Fibroblast of pulmonary artery (primary cell): ENCODE results near the gene BCAN.
"Not testable (repeated sequence)": the region's sequence is repeated elsewhere in the genome, so short reads cannot be mapped to it uniquely, and the experiment has no call there.

ENCODE experiments used
- DNase-seq: peaks from one replicate; pipeline ENCODE4 v3.0.0-alpha.2; 2010; ENCODE audit warnings: low read depth
- H3K4me3 ChIP-seq: replicated peaks from 2 replicates; pipeline ENCODE4 v1.5.1; 2011; ENCODE audit warnings: low read depth, mild to moderate bottlenecking, control low read depth, low read length, moderate library complexity
- TF ChIP-seq, protein P1 (sequence below): IDR thresholded peaks from 2 replicates; pipeline ENCODE4 v1.5.1; 2011; ENCODE audit warnings: mild to moderate bottlenecking, control low read depth, low read length, inconsistent platforms; ENCODE audit errors: missing control alignments

Gene BCAN

DNA sequence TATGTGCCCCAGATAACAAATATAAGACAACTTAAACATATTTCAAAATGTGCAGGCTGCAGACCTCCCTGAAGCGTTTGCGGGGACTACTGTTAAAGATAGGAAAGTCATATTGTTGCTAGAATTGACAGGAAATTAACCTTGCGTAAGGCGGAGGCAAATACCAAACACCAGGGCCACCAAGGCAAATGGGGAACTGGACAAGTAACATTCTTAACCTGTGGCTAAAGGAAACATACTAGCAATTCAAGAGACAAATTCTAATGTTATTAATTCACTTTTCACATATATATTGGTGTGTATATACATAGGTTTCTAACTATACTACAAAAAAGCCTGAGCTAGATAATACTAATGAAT lies 15.9 kb upstream of the BCAN start:
- no peak for DNase-seq
- TF ChIP-seq, protein P1, sequence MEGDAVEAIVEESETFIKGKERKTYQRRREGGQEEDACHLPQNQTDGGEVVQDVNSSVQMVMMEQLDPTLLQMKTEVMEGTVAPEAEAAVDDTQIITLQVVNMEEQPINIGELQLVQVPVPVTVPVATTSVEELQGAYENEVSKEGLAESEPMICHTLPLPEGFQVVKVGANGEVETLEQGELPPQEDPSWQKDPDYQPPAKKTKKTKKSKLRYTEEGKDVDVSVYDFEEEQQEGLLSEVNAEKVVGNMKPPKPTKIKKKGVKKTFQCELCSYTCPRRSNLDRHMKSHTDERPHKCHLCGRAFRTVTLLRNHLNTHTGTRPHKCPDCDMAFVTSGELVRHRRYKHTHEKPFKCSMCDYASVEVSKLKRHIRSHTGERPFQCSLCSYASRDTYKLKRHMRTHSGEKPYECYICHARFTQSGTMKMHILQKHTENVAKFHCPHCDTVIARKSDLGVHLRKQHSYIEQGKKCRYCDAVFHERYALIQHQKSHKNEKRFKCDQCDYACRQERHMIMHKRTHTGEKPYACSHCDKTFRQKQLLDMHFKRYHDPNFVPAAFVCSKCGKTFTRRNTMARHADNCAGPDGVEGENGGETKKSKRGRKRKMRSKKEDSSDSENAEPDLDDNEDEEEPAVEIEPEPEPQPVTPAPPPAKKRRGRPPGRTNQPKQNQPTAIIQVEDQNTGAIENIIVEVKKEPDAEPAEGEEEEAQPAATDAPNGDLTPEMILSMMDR, result no peak
- no peak overlapping the region for H3K4me3 ChIP-seq

DNA sequence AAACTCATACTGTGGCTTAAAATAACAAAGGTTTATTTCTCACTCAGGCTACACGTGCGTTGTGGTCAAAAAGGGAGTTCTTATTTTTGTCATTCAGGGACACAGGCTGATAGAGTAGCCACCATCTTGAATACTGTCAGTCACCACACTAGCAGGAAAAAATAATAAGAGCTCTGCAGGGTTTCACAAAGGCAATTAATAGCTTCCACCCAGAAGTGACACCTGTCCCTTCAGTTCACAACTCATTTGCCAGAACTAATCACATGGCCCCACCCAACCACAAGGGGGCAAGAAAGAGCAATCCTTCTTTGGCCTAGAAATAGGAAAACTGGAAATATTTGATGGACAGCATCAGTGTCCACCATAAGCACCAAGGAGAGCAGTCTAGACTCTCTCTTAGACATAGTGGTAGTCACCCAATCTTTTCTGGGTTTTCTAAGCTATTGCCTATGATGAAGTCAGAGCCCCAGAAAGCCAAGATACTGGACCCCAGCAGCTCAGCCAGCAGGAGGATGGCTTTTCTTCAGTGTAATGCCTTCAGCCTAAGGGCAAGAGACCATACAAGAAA lies 14.5 kb upstream of the BCAN start:
- TF ChIP-seq, protein P1, result peak; percentile 75
- no peak overlapping the region for H3K4me3 ChIP-seq
- DNase-seq, result peak; percentile 68

DNA sequence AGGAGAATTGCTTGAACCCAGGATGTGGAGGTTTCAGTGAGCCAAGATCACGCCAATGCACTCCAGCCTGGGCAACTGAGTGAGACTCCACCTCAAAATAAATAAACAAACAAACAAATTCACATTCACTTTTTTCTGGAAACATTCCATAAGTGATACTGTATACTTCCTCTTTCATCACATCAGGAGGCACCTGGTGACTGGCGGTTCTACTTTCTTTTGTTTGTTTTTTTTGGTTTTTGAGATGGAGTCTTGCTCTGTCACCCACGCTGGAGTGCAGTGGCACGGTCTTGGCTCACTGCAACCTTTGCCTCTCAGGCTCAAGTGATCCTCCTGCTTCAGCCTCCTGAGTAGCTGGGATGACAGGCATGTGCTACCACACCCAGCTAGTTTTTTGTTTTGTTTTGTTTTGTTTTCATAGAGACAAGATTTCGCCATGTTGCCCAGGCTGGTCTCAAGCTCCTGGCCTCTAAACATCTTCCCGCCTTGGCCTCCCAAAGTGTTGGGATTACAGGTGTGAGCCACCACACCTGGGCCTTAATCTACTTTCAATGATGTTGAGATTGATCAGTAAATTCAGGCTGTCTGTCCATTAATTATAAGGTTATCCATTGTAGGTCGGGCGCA lies 12.0 kb upstream of the BCAN start:
- TF ChIP-seq, protein P1, result no peak
- no peak for DNase-seq
- no peak overlapping the region for H3K4me3 ChIP-seq

DNA sequence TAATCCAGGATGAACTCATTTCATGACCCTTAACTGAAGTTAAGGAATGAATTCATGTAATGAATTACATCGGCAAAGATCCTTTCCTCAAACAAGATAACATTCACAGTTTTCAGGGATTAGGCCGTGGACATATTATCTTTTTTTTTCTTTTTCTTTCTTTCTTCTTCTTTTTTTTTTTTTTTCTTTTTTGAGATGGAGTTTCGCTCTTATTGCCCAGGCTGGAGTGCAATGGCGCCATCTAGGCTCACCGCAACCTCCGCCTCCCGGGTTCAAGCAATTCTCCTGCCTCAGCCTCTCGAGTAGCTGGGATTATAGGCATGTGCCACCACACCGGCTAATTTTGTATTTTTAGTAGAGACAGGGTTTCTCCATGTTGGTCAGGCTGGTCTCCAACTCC lies 10.8 kb upstream of the BCAN start:
- DNase-seq, result not testable (repeated sequence)

DNA sequence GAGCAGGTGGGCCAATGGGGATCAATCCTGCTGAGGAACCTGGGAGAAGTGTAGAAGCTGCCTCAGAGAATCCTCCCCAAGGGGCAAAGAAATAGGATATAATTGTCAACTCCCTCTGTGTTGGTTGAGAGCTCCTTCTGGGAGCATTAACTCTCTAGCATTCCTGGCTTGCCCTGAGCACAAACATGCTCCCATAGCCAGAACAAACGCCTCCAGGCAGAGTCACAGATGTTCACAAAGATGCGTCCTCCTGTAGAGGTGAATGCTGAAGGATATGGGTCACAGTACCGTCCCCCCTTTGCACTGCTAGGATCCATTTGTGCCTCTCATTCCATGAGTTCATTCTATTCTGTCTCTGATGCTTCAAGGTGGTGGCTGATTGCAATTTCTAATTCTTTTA lies 9.6 kb upstream of the BCAN start:
- H3K4me3 ChIP-seq, result no peak overlapping the region
- TF ChIP-seq, protein P1, result no peak
- no peak for DNase-seq

More for the DNA sequence above, 10.8 kb upstream of the BCAN start:
- not testable (repeated sequence) for H3K4me3 ChIP-seq

DNA sequence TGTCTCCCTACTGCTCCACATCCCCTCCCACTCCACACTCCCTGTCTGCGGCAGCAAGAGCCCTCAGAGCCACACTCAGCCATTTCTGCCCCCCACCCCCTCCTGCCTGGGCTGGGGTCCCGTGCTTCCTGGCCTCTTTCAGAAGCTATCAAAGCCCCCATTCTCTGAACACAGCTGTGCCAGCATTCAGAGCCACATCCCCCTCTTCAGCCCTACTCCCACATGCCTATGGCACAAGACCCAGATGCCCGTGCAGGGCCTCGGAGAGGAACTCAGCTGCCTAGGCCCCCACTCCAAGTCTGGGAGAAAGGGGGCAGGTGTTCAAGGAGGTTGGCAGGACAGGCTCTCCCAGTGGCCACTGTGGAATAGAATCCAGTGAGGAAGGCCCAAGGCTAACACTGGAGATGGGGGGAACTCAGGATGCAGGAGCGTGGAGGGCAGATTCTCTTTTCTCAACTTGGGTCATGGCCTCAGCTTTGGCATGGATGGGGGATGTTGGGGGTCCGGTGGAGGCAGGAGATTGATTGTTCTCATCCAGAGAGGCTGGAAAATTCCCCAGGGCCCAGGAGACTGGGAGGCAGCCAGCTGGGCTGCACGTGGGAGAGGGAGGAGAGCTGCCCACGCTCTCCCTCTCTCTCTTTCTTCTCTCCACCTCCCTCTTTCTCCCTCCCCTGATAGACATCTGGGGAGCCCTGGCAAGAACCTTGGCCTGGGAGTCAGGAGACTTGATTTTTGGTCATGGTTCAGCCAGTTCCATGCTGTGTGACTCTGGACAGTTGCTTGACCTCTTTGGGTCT lies 3.5 kb upstream of the BCAN start:
- no peak for DNase-seq
- TF ChIP-seq, protein P1, result no peak

DNA sequence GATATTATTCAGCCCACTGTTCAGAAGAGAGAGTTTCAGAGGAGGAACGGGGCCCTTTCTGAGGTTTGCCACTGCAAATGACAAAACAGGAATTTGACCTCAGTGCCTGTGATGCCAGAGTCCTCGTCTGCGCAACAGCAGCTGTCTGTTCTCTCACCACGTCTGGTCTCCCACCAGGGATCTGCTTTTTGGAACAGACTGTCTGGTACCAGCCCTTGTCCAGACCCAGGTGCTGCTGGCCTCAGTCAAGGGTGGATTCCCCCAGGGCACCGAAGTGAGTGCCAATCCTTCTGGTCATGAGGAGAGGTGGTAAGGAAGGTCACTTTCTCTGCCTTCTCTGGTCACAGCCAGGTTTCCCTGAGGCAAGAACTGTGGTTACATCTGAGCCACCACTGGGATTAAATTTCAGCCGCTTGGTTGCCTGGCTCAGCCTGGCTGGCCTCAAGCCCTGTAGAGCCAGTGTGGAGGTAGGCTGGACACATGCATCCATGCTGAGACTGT lies 2.3 kb upstream of the BCAN start:
- DNase-seq, result no peak
- TF ChIP-seq, protein P1, result no peak
- no peak overlapping the region for H3K4me3 ChIP-seq

More for the DNA sequence above, 3.5 kb upstream of the BCAN start:
- H3K4me3 ChIP-seq, result no peak overlapping the region
